H9 (cell line): ENCODE data around the gene ERVFRD-1. TPM values are rescaled to one million over a fixed set of nuclear protein-coding genes. Genes with fewer than 3 reads are reported as not detected.

Experiments used
- DNase-seq: peaks from one replicate; pipeline ENCODE4 v3.0.0-alpha.2; 2017
- H2AFZ ChIP-seq: one replicate; pipeline ENCODE4 v1.6.1; 2013; ENCODE audit warnings: mild to moderate bottlenecking, low read length, control low read depth, moderate library complexity
- H2AK5ac ChIP-seq: 2 replicates; pipeline ENCODE4 v1.6.1; 2013; ENCODE audit warnings: low read length, control low read depth, mixed read lengths; ENCODE audit not compliant: insufficient read length
- H2BK120ac ChIP-seq: one replicate; pipeline ENCODE4 v1.6.1; 2013; ENCODE audit warnings: low read depth, mild to moderate bottlenecking, low read length, control low read depth, inconsistent platforms; ENCODE audit not compliant: poor library complexity, severe bottlenecking
- H2BK12ac ChIP-seq: 2 replicates; pipeline ENCODE4 v1.6.1; 2013; ENCODE audit warnings: low read length, control low read depth, mixed read lengths, low read depth; ENCODE audit not compliant: insufficient read length
- H2BK15ac ChIP-seq: 2 replicates; pipeline ENCODE4 v1.6.1; 2013; ENCODE audit warnings: low read depth, low read length, control low read depth
- H2BK20ac ChIP-seq: one replicate; pipeline ENCODE4 v1.6.1; 2013; ENCODE audit warnings: low read depth, mild to moderate bottlenecking, low read length, control low read depth, inconsistent platforms; ENCODE audit not compliant: poor library complexity, severe bottlenecking
- H2BK5ac ChIP-seq: 2 replicates; pipeline ENCODE4 v1.6.1; 2013; ENCODE audit warnings: low read length, control low read depth, mixed read lengths; ENCODE audit not compliant: insufficient read length
- H3K14ac ChIP-seq: 2 replicates; pipeline ENCODE4 v1.6.1; 2013; ENCODE audit warnings: low read length, control low read depth; ENCODE audit not compliant: insufficient read depth
- H3K18ac ChIP-seq: 2 replicates; pipeline ENCODE4 v1.6.1; 2013; ENCODE audit warnings: low read depth, mild to moderate bottlenecking, mixed read lengths, low read length, control low read depth; ENCODE audit not compliant: insufficient read length
- H3K23ac ChIP-seq: 2 replicates; pipeline ENCODE4 v1.6.1; 2013; ENCODE audit warnings: low read length, control low read depth, mixed read lengths, low read depth; ENCODE audit not compliant: insufficient read length
- H3K23me2 ChIP-seq: 2 replicates; pipeline ENCODE4 v1.6.1; 2013; ENCODE audit warnings: low read depth, mild to moderate bottlenecking, mixed read lengths, low read length, control low read depth; ENCODE audit not compliant: insufficient read length, poor library complexity, severe bottlenecking
- H3K27ac ChIP-seq: 2 replicates; pipeline ENCODE4 v1.5.1; 2013; ENCODE audit warnings: low read length, control low read depth, mixed read lengths, low read depth; ENCODE audit not compliant: insufficient read length
- H3K27me3 ChIP-seq: 2 replicates; pipeline ENCODE4 v1.6.1; 2013; ENCODE audit warnings: low read length, control low read depth, inconsistent platforms; ENCODE audit not compliant: insufficient read depth
- H3K4ac ChIP-seq: 2 replicates; pipeline ENCODE4 v1.6.1; 2013; ENCODE audit warnings: low read depth, mild to moderate bottlenecking, control low read depth, inconsistent platforms, low read length, moderate library complexity
- H3K4me1 ChIP-seq: 2 replicates; pipeline ENCODE4 v1.6.1; 2013; ENCODE audit warnings: low read length, control low read depth, inconsistent platforms; ENCODE audit not compliant: insufficient read depth
- H3K4me2 ChIP-seq: 2 replicates; pipeline ENCODE4 v1.6.1; 2013; ENCODE audit warnings: low read length, control low read depth, mixed read lengths; ENCODE audit not compliant: insufficient read length, insufficient read depth
- H3K56ac ChIP-seq: 2 replicates; pipeline ENCODE4 v1.6.1; 2013; ENCODE audit warnings: low read depth, mild to moderate bottlenecking, mixed read lengths, low read length, control low read depth; ENCODE audit not compliant: insufficient read length
- H3K79me1 ChIP-seq: 2 replicates; pipeline ENCODE4 v1.6.1; 2013; ENCODE audit warnings: low read depth, mild to moderate bottlenecking, moderate library complexity, low read length, control low read depth, inconsistent platforms; ENCODE audit not compliant: insufficient read depth, poor library complexity, severe bottlenecking
- H3K79me2 ChIP-seq: 2 replicates; pipeline ENCODE4 v1.6.1; 2013; ENCODE audit warnings: low read length, control low read depth, inconsistent platforms; ENCODE audit not compliant: insufficient read depth
- H3K9ac ChIP-seq: 2 replicates; pipeline ENCODE4 v1.6.1; 2013; ENCODE audit warnings: low read length, control low read depth, mixed read lengths; ENCODE audit not compliant: insufficient read length; ENCODE audit errors: extremely low read depth
- H3K9me3 ChIP-seq: one replicate; pipeline ENCODE4 v1.6.1; 2013; ENCODE audit warnings: low read depth, low read length, inconsistent platforms; ENCODE audit not compliant: control insufficient read depth
- H3T11ph ChIP-seq: one replicate; pipeline ENCODE4 v1.6.1; 2013; ENCODE audit warnings: mild to moderate bottlenecking, low read length, control low read depth, inconsistent platforms
- H4K20me1 ChIP-seq: one replicate; pipeline ENCODE4 v1.6.1; 2013; ENCODE audit not compliant: control insufficient read depth, insufficient read length, insufficient read depth
- H4K5ac ChIP-seq: 2 replicates; pipeline ENCODE4 v1.6.1; 2013; ENCODE audit warnings: low read depth, mild to moderate bottlenecking, mixed read lengths, low read length, control low read depth; ENCODE audit not compliant: insufficient read length
- H4K8ac ChIP-seq: replicated peaks from 2 replicates; pipeline ENCODE4 v1.6.1; 2013; ENCODE audit warnings: low read length, control low read depth, mixed read lengths, low read depth; ENCODE audit not compliant: insufficient read length
- H4K91ac ChIP-seq: 2 replicates; pipeline ENCODE4 v1.6.1; 2013; ENCODE audit warnings: low read depth, mild to moderate bottlenecking, moderate library complexity, mixed read lengths, low read length, control low read depth; ENCODE audit not compliant: insufficient read length
- H3K27ac Mint-ChIP-seq, 3 experiments: 2 replicates in 2 of 3; 3 replicates in 1 of 3; pipeline ENCODE4 v1.8.0; 2020 to 2021; ENCODE audit warnings: mixed read lengths in 3 of 3, mild to moderate bottlenecking in 1 of 3, moderate library complexity in 1 of 3
- H3K27me3 Mint-ChIP-seq: 2 replicates; pipeline ENCODE4 v1.8.0; 2021; ENCODE audit warnings: low read depth, mild to moderate bottlenecking, moderate library complexity, mixed read lengths
- H3K36me3 Mint-ChIP-seq, 3 experiments: 2 replicates in 2 of 3; 3 replicates in 1 of 3; pipeline ENCODE4 v1.8.0; 2020 to 2021; ENCODE audit warnings: low read depth in 3 of 3, mixed read lengths in 3 of 3; ENCODE audit not compliant: insufficient read depth in 1 of 3
- H3K4me1 Mint-ChIP-seq, 2 experiments: 2 replicates each; pipeline ENCODE4 v1.8.0; 2020; ENCODE audit warnings: mixed read lengths in 2 of 2
- H3K4me3 Mint-ChIP-seq, 2 experiments: 2 replicates in 1 of 2; 3 replicates in 1 of 2; pipeline ENCODE4 v1.8.0; 2020 to 2021; ENCODE audit warnings: mild to moderate bottlenecking in 2 of 2, mixed read lengths in 2 of 2, moderate library complexity in 1 of 2
- H3K9me3 Mint-ChIP-seq, 2 experiments: 2 replicates in 1 of 2; 3 replicates in 1 of 2; pipeline ENCODE4 v1.8.0; 2020; ENCODE audit warnings: mild to moderate bottlenecking in 2 of 2, mixed read lengths in 2 of 2, moderate library complexity in 1 of 2
- CTCF ChIP-seq: fragments of 200-600 bp; sonication (generic); conservative IDR thresholded peaks from 3 replicates; pipeline ENCODE4 v1.8.0; 2021; ENCODE audit warnings: antibody characterized with exemption, mild to moderate bottlenecking
- WGBS: extraction: QIAGEN DNeasy Blood & Tissue Kit; methylation state at CpG from one replicate; pipeline ENCODE4 v1.1.7; 2013; ENCODE audit warnings: missing lambda C conversion rate, low lambda C conversion rate, mixed read lengths; ENCODE audit not compliant: insufficient read length; ENCODE audit errors: extremely low coverage; 5-methylcytosine and 5-hydroxymethylcytosine counted together
- total RNA-seq: library from RNA; stranded (reverse); gene quantifications from 2 replicates; pipeline ENCODE4 v1.2.1, GENCODE V29; 2021

ERVFRD-1 gene
- total RNA-seq, 1 experiment from 2014 or later: not detected

GRCh38 chr6:11080296-11080695 lies 31.2 kb downstream of the ERVFRD-1 start:
- H3K23me2 ChIP-seq: no peaks in the 10 kb centered on the region
- H2BK20ac ChIP-seq: no peak overlapping the region
- no peak overlapping the region for H2AK5ac ChIP-seq
- no peaks in the 10 kb centered on the region for H4K20me1 ChIP-seq
- H2BK12ac ChIP-seq: no peak overlapping the region
- no peaks in the 10 kb centered on the region for H3K27me3 ChIP-seq
- no peak overlapping the region for H4K91ac ChIP-seq
- H3K27ac Mint-ChIP-seq: no peak overlapping the region
- H3K9me3 Mint-ChIP-seq: no peaks in the 10 kb centered on the region; a peak in 1 of 5 replicates
- no peak overlapping the region for H4K8ac ChIP-seq
- no peak overlapping the region for H3K4me2 ChIP-seq
- no peak overlapping the region for H4K5ac ChIP-seq
- H3K4me1 ChIP-seq: no peaks in the 10 kb centered on the region; the same call in 1 of the 2 replicates
- no peaks in the 10 kb centered on the region for H3K9me3 ChIP-seq
- no peak overlapping the region for H3T11ph ChIP-seq
- peaks cover 16% of the 10 kb centered on the region in 2 experiments for H3K4me1 Mint-ChIP-seq
- TF ChIP-seq CTCF: no peak
- no peak overlapping the region for H3K4ac ChIP-seq
- H3K4me3 Mint-ChIP-seq: no peak overlapping the region
- H3K14ac ChIP-seq: no peak overlapping the region
- no peaks in the 10 kb centered on the region for H3K36me3 Mint-ChIP-seq
- H2BK5ac ChIP-seq: no peak overlapping the region
- H3K79me1 ChIP-seq: no peaks in the 10 kb centered on the region
- no peak overlapping the region for H2AFZ ChIP-seq
- H3K79me2 ChIP-seq: no peaks in the 10 kb centered on the region
- H2BK120ac ChIP-seq: no peak overlapping the region
- H3K9ac ChIP-seq: no peak overlapping the region
- H2BK15ac ChIP-seq: no peak overlapping the region
- no peak overlapping the region for H3K27ac ChIP-seq
- DNase-seq: no peak
- no peak overlapping the region for H3K18ac ChIP-seq
- no CpG with 5 or more reads among the region's 3 CpGs for WGBS
- no peak overlapping the region for H3K23ac ChIP-seq
- H3K27me3 Mint-ChIP-seq: no peaks in the 10 kb centered on the region
- H3K56ac ChIP-seq: no peak overlapping the region
